T-cell (primary cell): ENCODE data around the gene TLL1. TPM values are rescaled to one million over a fixed set of nuclear protein-coding genes. Genes with fewer than 3 reads are reported as not detected.

Experiments used
- ATAC-seq, 4 experiments: fragments of 200-7000 bp in 3 of 4; fragments of 150-1000 bp in 1 of 4; cut with Tn5 transposase; replicated peaks in 1 of 4; 1 replicate in 3 of 4; 2 replicates in 1 of 4; pipeline ENCODE4 v1.10.0; 2021; ENCODE audit warnings: moderate library complexity in 3 of 4, mild to moderate bottlenecking in 2 of 4, moderate number of reproducible peaks in 1 of 4
- CTCF ChIA-PET, 2 donors: fragments of 300-600 bp; sonication (Branson Sonifier 250); formaldehyde crosslinking; loops; one replicate each; lab custom pipeline; 2022; ENCODE audit warnings: antibody characterized with exemption in 2 of 2; lab: Charles Lee
- POLR2A ChIA-PET, 2 donors: fragments of 300-600 bp; sonication (Branson Sonifier 250); formaldehyde crosslinking; loops; one replicate each; lab custom pipeline; 2022; ENCODE audit warnings: antibody characterized with exemption in 2 of 2; lab: Charles Lee
- DNase-seq, 35 experiments: peaks; one replicate each; pipeline versions ENCODE4 v3.0.0 to v3.0.0-alpha.2; 2013 to 2023
- H3K27ac ChIP-seq: one replicate; pipeline ENCODE4 v1.5.1; 2013; ENCODE audit warnings: low read length
- H3K27me3 ChIP-seq, 2 experiments: replicated peaks in 1 of 2; 1 replicate in 1 of 2; 2 replicates in 1 of 2; pipeline versions ENCODE4 v1.6.1 to v1.7.0; 2013; ENCODE audit warnings: low read length in 1 of 2, mixed read lengths in 1 of 2; ENCODE audit not compliant: control insufficient read depth in 2 of 2, insufficient read depth in 2 of 2; ENCODE audit errors: extremely low read depth in 1 of 2
- H3K36me3 ChIP-seq, 2 donors: 1 replicate in 1 of 2; 2 replicates in 1 of 2; pipeline versions ENCODE4 v1.6.1 to v1.7.0; 2013; ENCODE audit warnings: low read length in 1 of 2; ENCODE audit not compliant: control insufficient read depth in 2 of 2, insufficient read depth in 1 of 2; ENCODE audit errors: extremely low read depth in 1 of 2
- H3K4me1 ChIP-seq, 2 experiments: 1 replicate in 1 of 2; 2 replicates in 1 of 2; pipeline versions ENCODE4 v1.6.1 to v1.7.0; 2013; ENCODE audit warnings: low read length in 2 of 2, mixed read lengths in 1 of 2; ENCODE audit not compliant: insufficient read depth in 2 of 2, control insufficient read depth in 1 of 2; ENCODE audit errors: extremely low read depth in 1 of 2
- H3K4me3 ChIP-seq, 2 donors: 1 replicate in 1 of 2; 2 replicates in 1 of 2; pipeline versions ENCODE4 v1.5.1 to v1.7.0; 2013; ENCODE audit warnings: mild to moderate bottlenecking in 2 of 2, low read length in 1 of 2, moderate library complexity in 1 of 2; ENCODE audit not compliant: control insufficient read depth in 1 of 2; ENCODE audit errors: extremely low read depth in 1 of 2
- H3K9me3 ChIP-seq: 2 replicates; pipeline ENCODE4 v1.7.0; 2013
- H3K27ac Mint-ChIP-seq, 2 donors: one replicate each; pipeline ENCODE4 v1.8.0; 2020 to 2021; ENCODE audit warnings: mild to moderate bottlenecking in 2 of 2, mixed read lengths in 2 of 2
- H3K27me3 Mint-ChIP-seq, 2 donors: one replicate each; pipeline ENCODE4 v1.8.0; 2021 to 2022; ENCODE audit warnings: mixed read lengths in 2 of 2
- H3K36me3 Mint-ChIP-seq: one replicate; pipeline ENCODE4 v1.8.0; 2021; ENCODE audit warnings: mixed read lengths
- H3K4me1 Mint-ChIP-seq, 3 donors: one replicate each; pipeline ENCODE4 v1.8.0; 2020 to 2022; ENCODE audit warnings: mixed read lengths in 3 of 3, mild to moderate bottlenecking in 1 of 3
- H3K4me3 Mint-ChIP-seq, 3 donors: one replicate each; pipeline ENCODE4 v1.8.0; 2020 to 2022; ENCODE audit warnings: mild to moderate bottlenecking in 3 of 3, mixed read lengths in 3 of 3, moderate library complexity in 3 of 3
- H3K9me3 Mint-ChIP-seq, 3 donors: one replicate each; pipeline ENCODE4 v1.8.0; 2020 to 2022; ENCODE audit warnings: mixed read lengths in 3 of 3
- WGBS: methylation state at CpG from one replicate; pipeline ENCODE4 v1.1.5; 2013; ENCODE audit warnings: missing lambda C conversion rate; ENCODE audit not compliant: insufficient coverage; 5-methylcytosine and 5-hydroxymethylcytosine counted together
- total RNA-seq, 35 experiments: library from RNA in 6 of 35; stranded (reverse) in 6 of 35; fragments of 120-200 nt in 1 of 35; gene quantifications; one replicate each; pipeline versions ENCODE4 v1.2.1 to v1.2.4 and lab custom pipeline; 2013 to 2026

The TLL1 gene
- total RNA-seq, 5 donors from 2014 or later (not counting 1 experiment from before 2014, with no cell fraction given): not detected

DNA sequence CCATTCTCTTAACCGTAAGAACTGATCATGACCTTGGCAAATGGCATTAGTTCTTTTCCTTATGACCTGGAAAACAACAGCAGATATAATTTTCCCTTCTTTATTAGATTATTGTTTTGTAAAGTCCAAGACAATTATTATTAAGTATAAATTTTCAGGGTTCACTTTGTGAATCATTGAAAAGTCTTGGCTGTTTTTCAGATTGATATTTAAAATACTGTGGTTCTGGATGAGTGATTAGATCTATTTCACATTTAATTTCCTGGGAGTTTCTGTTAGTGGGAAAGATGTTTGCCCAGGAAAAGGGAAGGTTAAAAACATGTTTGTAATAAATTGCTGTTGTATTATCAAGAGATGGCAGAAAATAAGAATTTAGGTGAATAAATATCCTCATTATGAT, 194.9 kb downstream of the TLL1 start:
- CTCF ChIA-PET: no interaction called here
- no peaks in the 10 kb centered on the region for H3K4me1 Mint-ChIP-seq
- no peaks in the 10 kb centered on the region for H3K36me3 ChIP-seq
- no peaks in the 10 kb centered on the region for H3K27me3 Mint-ChIP-seq
- no peaks in the 10 kb centered on the region for H3K27me3 ChIP-seq
- DNase-seq: no peak
- H3K27ac Mint-ChIP-seq: no peak overlapping the region
- no peaks in the 10 kb centered on the region for H3K9me3 ChIP-seq
- no peak for ATAC-seq
- H3K27ac ChIP-seq: no peak overlapping the region
- no peaks in the 10 kb centered on the region for H3K36me3 Mint-ChIP-seq
- H3K4me1 ChIP-seq: no peaks in the 10 kb centered on the region
- no CpG with 5 or more reads among the region's 1 CpG for WGBS
- no peak overlapping the region for H3K4me3 Mint-ChIP-seq
- H3K4me3 ChIP-seq: no peak overlapping the region
- no peaks in the 10 kb centered on the region for H3K9me3 Mint-ChIP-seq
- POLR2A ChIA-PET: no interaction called here

GRCh38 chr4:166073783-166074182, 200.7 kb downstream of the TLL1 start:
- Mint-ChIP-seq H3K9me3 (no peaks in the 10 kb centered on the region), H3K36me3 (no peaks in the 10 kb centered on the region), H3K4me1 (no peaks in the 10 kb centered on the region), H3K4me3 (no peak overlapping the region), H3K27me3 (no peaks in the 10 kb centered on the region), H3K27ac (no peak overlapping the region)
- no peaks in the 10 kb centered on the region for H3K4me1 ChIP-seq
- H3K9me3 ChIP-seq: no peaks in the 10 kb centered on the region
- no peak overlapping the region for H3K4me3 ChIP-seq
- no peaks in the 10 kb centered on the region for H3K27me3 ChIP-seq
- no peak for DNase-seq
- ChIA-PET POLR2A (no interaction called here), CTCF (no interaction called here)
- no peaks in the 10 kb centered on the region for H3K36me3 ChIP-seq
- WGBS: 83% methylated on average over 3 of the region's 6 CpGs
- no peak for ATAC-seq
- no peak overlapping the region for H3K27ac ChIP-seq

DNA sequence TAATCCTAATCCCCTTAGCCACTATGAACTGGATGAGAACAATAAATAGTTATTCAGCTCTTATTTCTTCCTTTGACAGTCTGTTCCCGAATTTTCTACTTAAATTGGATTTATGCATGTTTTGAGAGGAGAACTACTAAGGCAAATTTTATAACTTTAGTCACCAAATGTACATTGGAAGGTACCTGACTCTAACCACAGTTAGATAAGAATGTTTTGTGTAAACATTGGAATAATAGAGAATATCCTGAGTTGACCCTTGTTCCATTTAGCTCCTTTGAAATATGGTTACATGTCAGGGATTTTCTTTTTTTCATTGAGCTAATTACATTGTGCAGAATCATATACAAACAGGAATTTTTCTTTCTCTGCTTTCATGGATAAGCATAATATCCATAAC, 202.6 kb downstream of the TLL1 start:
- no peak overlapping the region for H3K27ac ChIP-seq
- H3K27me3 ChIP-seq: no peaks in the 10 kb centered on the region
- POLR2A ChIA-PET: no interaction called here
- H3K4me3 ChIP-seq: no peak overlapping the region
- peaks cover 0 to 9% (median 6%) of the 10 kb centered on the region in 3 donors for H3K9me3 Mint-ChIP-seq
- no peak overlapping the region for H3K27ac Mint-ChIP-seq
- DNase-seq (no peak), ATAC-seq (no peak)
- CTCF ChIA-PET: no interaction called here
- H3K4me1 Mint-ChIP-seq: no peaks in the 10 kb centered on the region
- H3K9me3 ChIP-seq: no peaks in the 10 kb centered on the region
- H3K4me1 ChIP-seq: no peaks in the 10 kb centered on the region
- no peak overlapping the region for H3K4me3 Mint-ChIP-seq
- no peaks in the 10 kb centered on the region for H3K27me3 Mint-ChIP-seq
- H3K36me3 ChIP-seq: no peaks in the 10 kb centered on the region
- H3K36me3 Mint-ChIP-seq: no peaks in the 10 kb centered on the region
- no CpG with 5 or more reads among the region's 1 CpG for WGBS

DNA sequence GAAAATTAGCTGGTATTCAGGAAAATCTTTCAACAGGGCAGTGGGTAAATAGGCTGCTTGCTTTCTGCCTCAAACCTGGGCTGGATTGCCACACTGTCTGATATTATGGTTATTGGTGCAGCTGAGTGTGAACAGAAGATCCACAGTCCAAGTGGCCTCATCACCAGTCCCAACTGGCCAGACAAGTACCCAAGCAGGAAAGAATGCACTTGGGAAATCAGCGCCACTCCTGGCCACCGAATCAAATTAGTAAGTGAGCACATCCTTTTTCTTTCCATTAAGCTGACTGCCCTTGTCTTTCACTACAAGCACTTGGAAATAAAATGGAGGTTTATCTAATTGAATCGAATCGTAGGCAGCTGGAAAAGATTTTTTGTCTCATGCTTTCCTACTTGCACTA, 204.7 kb downstream of the TLL1 start:
- no peaks in the 10 kb centered on the region for H3K4me1 Mint-ChIP-seq
- no peaks in the 10 kb centered on the region for H3K27me3 ChIP-seq
- H3K27me3 Mint-ChIP-seq: no peaks in the 10 kb centered on the region
- H3K36me3 ChIP-seq: no peaks in the 10 kb centered on the region
- H3K9me3 Mint-ChIP-seq: peaks cover 0 to 13% (median 6%) of the 10 kb centered on the region in 3 donors
- WGBS: no CpG with 5 or more reads among the region's 4 CpGs
- H3K4me3 Mint-ChIP-seq: no peak overlapping the region
- no peak overlapping the region for H3K27ac ChIP-seq
- no peak for ATAC-seq
- CTCF ChIA-PET: no interaction called here
- DNase-seq: no peak
- H3K9me3 ChIP-seq: no peaks in the 10 kb centered on the region
- no peak overlapping the region for H3K4me3 ChIP-seq
- H3K27ac Mint-ChIP-seq: no peak overlapping the region
- no peaks in the 10 kb centered on the region for H3K36me3 Mint-ChIP-seq
- H3K4me1 ChIP-seq: no peaks in the 10 kb centered on the region
- POLR2A ChIA-PET: no interaction called here

DNA sequence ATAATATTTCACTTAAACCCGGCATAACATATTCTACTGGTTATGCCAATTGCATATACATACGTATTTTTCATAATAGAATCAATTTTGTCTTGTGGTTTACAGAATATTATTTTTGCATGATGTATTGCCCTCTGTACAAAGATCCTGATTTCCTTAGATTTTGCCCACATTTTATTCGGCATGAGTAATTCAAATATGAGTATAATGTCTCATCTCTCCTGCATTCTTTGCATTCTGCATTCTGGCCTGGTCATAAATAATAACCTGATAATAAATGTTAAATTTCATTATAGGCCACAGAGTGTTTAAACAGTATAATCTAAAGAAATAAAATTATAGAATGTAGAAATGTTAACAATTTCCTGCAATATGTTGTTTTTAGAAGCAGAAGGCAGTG, 205.3 kb downstream of the TLL1 start:
- H3K27ac ChIP-seq: no peak overlapping the region
- H3K4me3 ChIP-seq: no peak overlapping the region
- no peaks in the 10 kb centered on the region for H3K9me3 ChIP-seq
- no peaks in the 10 kb centered on the region for H3K36me3 ChIP-seq
- Mint-ChIP-seq H3K4me3 (no peak overlapping the region), H3K27me3 (no peaks in the 10 kb centered on the region), H3K4me1 (no peaks in the 10 kb centered on the region), H3K36me3 (no peaks in the 10 kb centered on the region), H3K27ac (no peak overlapping the region), H3K9me3 (peaks cover 0 to 13% (median 6%) of the 10 kb centered on the region in 3 donors)
- CTCF ChIA-PET: no interaction called here
- H3K4me1 ChIP-seq: no peaks in the 10 kb centered on the region
- ATAC-seq: no peak
- WGBS: no CpG with 5 or more reads among the region's 3 CpGs
- POLR2A ChIA-PET: no interaction called here
- H3K27me3 ChIP-seq: no peaks in the 10 kb centered on the region
- no peak for DNase-seq

GRCh38 chr4:166078955-166079354, 205.9 kb downstream of the TLL1 start:
- peaks cover 0 to 13% (median 9%) of the 10 kb centered on the region in 3 donors for H3K9me3 Mint-ChIP-seq
- WGBS: no CpG with 5 or more reads among the region's 2 CpGs
- Histone ChIP-seq H3K27me3 (no peaks in the 10 kb centered on the region), H3K4me3 (no peak overlapping the region), H3K36me3 (no peaks in the 10 kb centered on the region), H3K27ac (no peak overlapping the region), H3K4me1 (no peaks in the 10 kb centered on the region), H3K9me3 (no peaks in the 10 kb centered on the region)
- no peaks in the 10 kb centered on the region for H3K4me1 Mint-ChIP-seq
- no peaks in the 10 kb centered on the region for H3K36me3 Mint-ChIP-seq
- ChIA-PET CTCF (no interaction called here), POLR2A (no interaction called here)
- no peak overlapping the region for H3K27ac Mint-ChIP-seq
- ATAC-seq (no peak), DNase-seq (no peak)
- no peaks in the 10 kb centered on the region for H3K27me3 Mint-ChIP-seq
- no peak overlapping the region for H3K4me3 Mint-ChIP-seq

DNA sequence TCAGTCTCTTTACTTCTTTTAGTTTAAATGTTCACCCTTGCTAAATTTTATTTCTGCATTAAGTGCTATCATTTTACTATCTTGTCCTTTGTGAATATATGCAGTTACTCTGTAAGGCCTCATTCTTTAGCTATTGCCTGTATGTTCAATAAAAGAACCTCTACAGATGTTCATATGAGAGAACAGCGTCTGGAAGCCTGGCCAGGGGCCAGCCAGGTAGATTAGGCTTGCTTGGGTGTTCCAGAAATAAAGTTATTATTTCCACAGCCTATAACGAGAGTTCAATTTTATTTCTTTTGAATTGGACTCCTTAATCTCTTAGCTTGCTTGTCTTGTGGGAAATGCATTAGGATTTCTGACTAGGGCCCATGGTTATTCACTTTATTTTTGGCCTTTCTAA, 214.5 kb downstream of the TLL1 start:
- ChIA-PET POLR2A (interaction anchor here in 1 of 2 donors (0.6 kb wide), 1 partner anchor 570 kb away, joined by 4 read pairs; no protein-coding TSS in a partner anchor), CTCF (interaction anchor here in 1 of 2 donors (2.1 kb wide), 1 partner anchor 594 kb away, joined by 6 read pairs; no protein-coding TSS in a partner anchor)
- no peaks in the 10 kb centered on the region for H3K36me3 ChIP-seq
- no peaks in the 10 kb centered on the region for H3K4me1 ChIP-seq
- no peak overlapping the region for H3K27ac ChIP-seq
- H3K27me3 Mint-ChIP-seq: no peaks in the 10 kb centered on the region
- WGBS: no CpG with 5 or more reads among the region's 2 CpGs
- DNase-seq (no peak), ATAC-seq (no peak)
- no peaks in the 10 kb centered on the region for H3K36me3 Mint-ChIP-seq
- peaks cover 0 to 4% (median 0%) of the 10 kb centered on the region in 3 donors for H3K9me3 Mint-ChIP-seq
- H3K27ac Mint-ChIP-seq: no peak overlapping the region
- H3K9me3 ChIP-seq: no peaks in the 10 kb centered on the region
- H3K27me3 ChIP-seq: no peaks in the 10 kb centered on the region
- no peak overlapping the region for H3K4me3 Mint-ChIP-seq
- no peaks in the 10 kb centered on the region for H3K4me1 Mint-ChIP-seq
- no peak overlapping the region for H3K4me3 ChIP-seq
